Right ventricle myocardium inferior (tissue), 1 donor: Measurements from ENCODE around the gene PABPC3. TPM values are rescaled to one million over a fixed set of nuclear protein-coding genes. Genes with fewer than 3 reads are reported as not detected.

ENCODE experiments used
- total RNA-seq: library from RNA; stranded (reverse); fragmentation: NEBNext Ultra II Directional; extraction: Animal tissue kit (Norgen Biotek cat#: 25700); gene quantifications from one replicate; pipeline ENCODE4 v1.2.1, GENCODE V29; 2021
- donor health status: DM: no; HTN: yes; CAD: no; lungs with severe emphysema.

PABPC3 gene
- total RNA-seq, 1 donor from 2014 or later: 0.05 TPM

Other genes with a start within 250 kb of the PABPC3 start
- not detected for gene AMER2, start 76.2 kb downstream of the PABPC3 start, total RNA-seq
- 15.4 TPM for gene MTMR6, start 191.4 kb downstream of the PABPC3 start, total RNA-seq
- 21.9 TPM for gene NUP58, start 205.5 kb downstream of the PABPC3 start, total RNA-seq